Measurements from ENCODE around the gene TRAPPC10.

Gene TRAPPC10

GRCh38 chr21:43984905-43985689, 27.0 kb upstream of the TRAPPC10 start:
- TF ChIP-seq REST (IDR thresholded peaks at IDR 0.05; ENCODE audit: low read depth) (no peak), ZBTB7A (IDR thresholded peaks at IDR 0.05; ENCODE audit: low read depth) (no peak), FOXM1 (IDR thresholded peaks at IDR 0.05; ENCODE audit: borderline replicate concordance, low read depth) (no peak), TEAD4 (IDR thresholded peaks at IDR 0.05) (no peak), MAX (IDR thresholded peaks at IDR 0.05) (no peak), USF1 (IDR thresholded peaks at IDR 0.05) (no peak), TAF1 (IDR thresholded peaks at IDR 0.05; ENCODE audit: low read depth) (no peak)

- TF ChIP-seq ZBTB7A (IDR thresholded peaks at IDR 0.05; ENCODE audit: low read depth) (no peak), EGR1 (IDR thresholded peaks at IDR 0.05) (no peak), NFIC (IDR thresholded peaks at IDR 0.05) (no peak), EP300 (IDR thresholded peaks at IDR 0.05; ENCODE audit: borderline replicate concordance) (no peak), FOXM1 (IDR thresholded peaks at IDR 0.05; ENCODE audit: borderline replicate concordance, low read depth) (no peak), TEAD4 (IDR thresholded peaks at IDR 0.05) (no peak), YY1 (IDR thresholded peaks at IDR 0.05; ENCODE audit: low read depth) (no peak), REST (IDR thresholded peaks at IDR 0.05; ENCODE audit: low read depth) (no peak), TAF1 (IDR thresholded peaks at IDR 0.05; ENCODE audit: low read depth) (no peak), CREB1 (IDR thresholded peaks at IDR 0.05; ENCODE audit: low read depth) (no peak), USF1 (IDR thresholded peaks at IDR 0.05) (no peak), RAD21 (IDR thresholded peaks at IDR 0.05; ENCODE audit: low read depth) (no peak), MAX (IDR thresholded peaks at IDR 0.05) (no peak), TCF12 (IDR thresholded peaks at IDR 0.05; ENCODE audit: low read depth) (no peak), CEBPB (IDR thresholded peaks at IDR 0.05) (no peak)
Measured at GRCh38 chr21:43985690-43986251, 26.3 kb upstream of the TRAPPC10 start.

- no peak for TF ChIP-seq TCF12 (IDR thresholded peaks at IDR 0.05; ENCODE audit: low read depth)
- TF ChIP-seq TEAD4 (IDR thresholded peaks at IDR 0.05): no peak
- TF ChIP-seq USF1 (IDR thresholded peaks at IDR 0.05): no peak
- no peak for TF ChIP-seq CREB1 (IDR thresholded peaks at IDR 0.05; ENCODE audit: low read depth)
- no peak for TF ChIP-seq REST (IDR thresholded peaks at IDR 0.05; ENCODE audit: low read depth)
- TF ChIP-seq NFIC (IDR thresholded peaks at IDR 0.05): no peak
- no peak for TF ChIP-seq FOXM1 (IDR thresholded peaks at IDR 0.05; ENCODE audit: borderline replicate concordance, low read depth)
- TF ChIP-seq CEBPB (IDR thresholded peaks at IDR 0.05): no peak
- no peak for TF ChIP-seq ZBTB7A (IDR thresholded peaks at IDR 0.05; ENCODE audit: low read depth)
- TF ChIP-seq TAF1 (IDR thresholded peaks at IDR 0.05; ENCODE audit: low read depth): no peak
- TF ChIP-seq YY1 (IDR thresholded peaks at IDR 0.05; ENCODE audit: low read depth): no peak
- TF ChIP-seq RAD21 (IDR thresholded peaks at IDR 0.05; ENCODE audit: low read depth): no peak
- no peak for TF ChIP-seq EGR1 (IDR thresholded peaks at IDR 0.05)
- no peak for TF ChIP-seq MAX (IDR thresholded peaks at IDR 0.05)
- TF ChIP-seq EP300 (IDR thresholded peaks at IDR 0.05; ENCODE audit: borderline replicate concordance): no peak
Measured at GRCh38 chr21:43986544-43987451, 25.3 kb upstream of the TRAPPC10 start.

Data from Ishikawa (cell line).